Stimulated activated CD8-positive, alpha-beta memory T cell treated with anti-CD3 and anti-CD28 coated beads, Interleukin-12 subunit alpha, Interleukin-12 subunit beta, amount 100 ng/mL, for 4 hours (primary cell): ENCODE data around the gene SLC24A4.
"Not testable (repeated sequence)": the region's sequence is repeated elsewhere in the genome, so short reads cannot be mapped to it uniquely, and the experiment has no call there.

Source experiments
- DNase-seq: peaks from one replicate; pipeline ENCODE4 v3.0.0-alpha.2; 2020; ENCODE audit warnings: low read depth

Gene SLC24A4

DNA sequence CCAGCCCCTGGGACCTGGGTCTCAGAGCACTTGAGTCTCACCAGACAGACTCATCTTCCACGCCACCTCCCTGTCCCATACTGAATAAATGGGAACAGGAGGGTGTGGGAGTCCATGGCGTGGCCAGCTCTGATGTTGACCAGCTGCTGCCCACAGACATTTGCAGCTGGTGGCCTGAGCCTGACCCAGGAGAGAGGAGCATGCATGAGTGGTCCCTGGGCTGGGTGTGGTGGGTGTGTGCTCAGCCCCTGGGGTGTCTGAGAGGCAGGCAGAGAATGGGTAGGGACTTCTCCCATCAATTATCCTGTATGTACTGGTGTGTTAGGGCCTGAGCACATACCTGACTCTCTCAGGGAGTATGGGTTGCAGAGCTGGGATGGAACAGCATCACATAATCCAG, 49.3 kb downstream of the SLC24A4 start:
- DNase-seq = no peak

DNA sequence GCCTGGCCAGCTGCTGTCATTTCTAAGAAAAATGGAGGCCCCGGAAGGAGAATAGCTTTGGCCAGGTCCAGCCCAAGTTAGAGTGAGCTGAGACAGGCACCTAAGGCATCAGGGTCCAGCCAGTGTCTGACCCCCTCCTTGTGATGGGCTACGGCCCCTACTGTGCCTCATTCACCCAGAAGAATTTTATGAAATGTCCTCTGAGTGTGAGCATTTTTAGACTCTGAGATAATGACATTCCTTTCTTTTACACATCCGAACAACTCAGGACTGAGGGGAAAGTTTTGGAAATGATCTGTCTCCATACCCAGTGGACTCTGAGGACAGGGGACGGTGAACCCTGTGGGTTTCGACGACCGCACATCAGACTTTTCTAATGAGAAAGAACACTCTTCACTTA, 50.4 kb downstream of the SLC24A4 start:
- no peak for DNase-seq

DNA sequence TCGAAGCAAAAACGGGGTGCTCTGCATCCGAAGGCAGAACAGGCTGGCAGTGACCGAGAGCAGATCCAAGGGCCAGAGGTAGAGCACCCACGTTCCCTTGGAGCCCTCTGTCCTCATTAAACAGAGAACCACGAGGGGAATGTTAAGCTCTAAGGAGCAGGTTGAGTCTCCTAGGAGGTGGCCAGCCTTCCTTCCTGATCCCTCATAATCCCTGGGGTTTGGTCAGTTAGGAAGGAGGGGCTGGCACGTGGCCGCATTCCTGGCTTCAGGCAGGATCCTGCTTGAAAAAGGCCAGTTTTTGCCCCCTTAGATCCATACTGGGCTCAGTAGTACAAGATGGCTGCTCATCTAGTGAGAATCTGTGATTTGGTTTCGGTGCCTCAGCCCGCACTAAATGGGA, 57.2 kb downstream of the SLC24A4 start:
- DNase-seq = no peak

DNA sequence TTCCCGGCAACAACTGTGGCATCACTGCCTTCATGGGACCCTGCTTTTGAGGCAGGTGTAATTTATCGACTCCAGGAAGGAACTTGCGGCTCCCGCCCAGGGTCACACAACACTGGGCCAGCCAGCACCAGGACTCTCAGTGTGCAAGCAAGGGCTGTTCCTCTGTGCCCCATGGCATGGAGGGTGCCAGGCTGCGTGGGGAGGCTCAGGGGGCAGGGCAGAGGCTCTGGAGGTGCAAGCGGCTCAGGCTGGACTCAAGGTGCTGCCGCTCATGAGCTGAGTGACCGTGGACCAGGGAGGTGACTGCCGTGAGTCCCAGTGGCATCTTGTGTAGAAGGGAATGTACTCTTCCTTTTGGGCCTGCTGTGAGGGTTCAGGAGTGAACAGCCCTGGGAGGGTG, 57.6 kb downstream of the SLC24A4 start:
- no peak for DNase-seq

DNA sequence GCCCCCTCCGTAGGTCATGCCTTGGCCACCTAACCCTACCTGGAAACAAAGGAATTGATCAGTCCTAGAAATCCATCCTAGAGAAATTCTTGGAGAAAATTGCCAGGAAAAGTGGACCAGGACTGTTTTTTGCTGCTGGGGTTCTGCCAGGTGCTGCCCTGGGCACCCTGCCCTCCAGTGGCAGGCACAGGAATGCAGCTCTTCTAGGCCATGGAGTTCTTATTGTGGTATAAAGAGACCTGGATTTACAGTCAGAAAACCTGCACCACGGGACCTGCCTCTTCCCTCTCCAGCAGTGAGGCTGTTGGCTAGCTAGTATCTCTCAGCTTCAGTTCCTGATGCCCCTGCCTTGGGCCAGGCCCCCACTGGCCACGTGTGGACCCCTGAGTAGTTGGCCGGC, 59.7 kb downstream of the SLC24A4 start:
- no peak for DNase-seq

DNA sequence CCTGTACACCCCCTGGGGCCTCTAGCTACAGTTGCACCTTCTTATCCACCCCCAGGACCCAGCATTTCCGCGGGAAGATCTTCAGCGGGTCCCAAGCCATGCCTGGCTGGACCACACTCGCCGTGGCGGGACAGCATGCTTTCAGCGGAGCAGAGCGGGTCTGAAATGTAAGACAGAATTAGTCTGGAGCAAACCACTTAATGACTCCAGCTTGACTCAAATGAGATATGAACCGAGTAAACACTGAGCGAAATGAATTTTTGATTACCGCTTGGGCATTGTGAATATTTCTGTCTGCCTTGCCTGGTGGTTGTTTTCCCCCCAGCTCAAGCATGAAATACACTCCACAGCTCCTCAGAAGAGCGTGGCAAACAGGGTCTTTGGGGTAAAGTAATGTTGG, 60.8 kb downstream of the SLC24A4 start:
- DNase-seq = no peak

DNA sequence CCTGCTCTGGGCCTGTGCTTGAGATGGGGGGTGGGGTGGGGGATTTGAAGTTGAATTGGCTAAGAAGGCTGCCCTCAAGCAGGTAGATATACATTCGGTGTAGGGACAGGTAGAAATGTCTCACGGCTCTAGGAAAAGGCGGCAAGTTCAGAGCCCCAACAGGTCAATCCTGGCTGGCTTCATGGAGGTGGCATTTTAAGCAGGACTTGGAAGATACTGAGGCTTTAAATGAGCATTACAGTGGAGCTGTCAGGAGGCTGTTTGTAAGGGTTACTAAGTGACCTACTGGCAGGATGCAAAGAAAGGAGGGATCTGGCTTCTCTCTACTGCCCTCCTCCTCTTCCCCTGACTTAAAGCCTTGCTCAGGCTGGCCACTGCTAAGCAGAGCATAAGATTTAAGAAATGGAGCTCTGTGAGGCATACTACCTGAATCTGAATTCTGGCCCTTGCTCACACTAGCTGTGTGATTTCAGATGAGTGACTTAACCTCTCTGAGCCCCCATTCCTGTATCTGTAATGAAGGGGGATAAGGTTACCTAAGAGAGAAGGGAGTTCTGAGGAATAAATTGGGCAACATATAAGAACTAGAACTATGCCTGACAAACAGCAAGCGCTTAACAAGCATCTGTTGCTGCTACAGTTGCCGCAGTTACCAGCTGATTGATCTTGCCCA, 61.6 kb downstream of the SLC24A4 start:
- DNase-seq = no peak

DNA sequence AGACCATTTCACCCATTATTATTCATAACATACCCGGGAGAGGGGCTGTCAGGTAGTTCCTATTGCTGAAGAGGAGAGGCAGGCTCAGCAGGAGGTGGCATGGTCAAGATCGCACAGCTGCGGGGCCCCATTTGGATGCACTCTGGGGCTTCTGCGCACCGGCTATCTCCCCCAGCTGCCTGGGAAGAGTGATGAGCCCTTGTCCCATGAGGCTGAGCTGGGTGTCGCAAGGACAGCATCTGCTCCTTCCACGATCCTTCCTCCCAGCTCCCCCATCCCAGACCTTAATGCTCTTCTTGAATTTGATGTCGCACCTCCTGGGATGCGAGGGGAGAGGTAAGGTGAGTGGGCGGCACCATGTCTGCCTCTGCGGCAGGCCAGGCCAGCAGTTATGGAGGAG, 62.6 kb downstream of the SLC24A4 start:
- no peak for DNase-seq

DNA sequence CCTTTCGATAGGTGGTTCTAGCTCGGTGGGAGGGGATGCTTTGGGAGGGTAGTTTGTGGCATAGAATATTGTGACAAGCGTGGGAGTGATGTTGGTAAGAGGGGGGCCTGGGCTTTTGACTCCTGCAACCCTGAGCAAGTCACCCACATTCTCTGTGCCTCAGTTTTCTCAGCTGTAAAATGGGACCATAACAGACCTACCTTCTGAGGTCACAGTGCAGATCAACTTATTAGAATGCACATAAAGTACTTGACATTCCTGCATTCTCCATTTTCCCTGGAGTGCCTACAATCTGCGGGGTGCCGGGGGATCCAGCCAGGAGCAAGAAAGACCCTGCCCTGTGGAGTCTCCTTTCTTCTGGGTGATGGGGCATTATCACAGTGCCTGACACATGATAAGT, 63.2 kb downstream of the SLC24A4 start:
- DNase-seq = no peak

DNA sequence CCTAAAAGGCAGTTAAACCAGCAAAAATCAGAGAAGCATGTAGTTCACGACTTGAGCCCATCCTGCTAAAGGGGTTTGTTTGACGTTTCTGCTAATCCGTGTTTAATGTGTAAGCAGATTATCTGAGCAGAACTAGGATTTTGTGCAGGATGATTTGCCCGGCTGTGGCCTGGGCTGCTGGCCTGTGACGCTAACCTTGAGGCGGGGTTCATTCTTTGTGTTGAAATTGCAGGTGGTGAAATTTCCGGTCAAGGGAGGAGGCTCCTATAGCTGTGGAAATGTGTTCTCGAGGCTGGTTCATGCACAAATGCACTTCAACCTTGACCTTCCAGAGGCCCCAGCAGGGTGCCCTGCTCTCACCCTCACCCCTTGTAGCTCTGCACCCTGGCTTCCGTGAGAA, 63.7 kb downstream of the SLC24A4 start:
- DNase-seq = no peak

DNA sequence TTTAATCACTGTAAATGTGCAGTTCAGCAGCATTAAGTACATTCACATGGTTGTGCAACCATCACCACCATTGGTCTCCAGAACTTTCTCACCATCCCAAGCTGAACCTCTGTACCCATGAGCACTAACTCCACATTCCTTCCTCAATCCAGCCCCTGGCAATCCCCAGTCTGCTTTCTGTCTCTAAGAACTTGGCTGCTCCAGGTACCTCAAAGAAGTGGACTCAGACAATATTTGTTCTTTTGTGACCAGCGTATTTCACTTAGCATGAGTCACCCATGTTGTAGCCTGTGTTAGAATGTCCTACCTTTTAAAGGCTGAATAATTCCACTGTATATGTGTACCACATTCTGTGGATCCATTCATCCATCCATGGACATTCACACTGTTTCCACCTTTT, 64.6 kb downstream of the SLC24A4 start:
- DNase-seq = no peak

DNA sequence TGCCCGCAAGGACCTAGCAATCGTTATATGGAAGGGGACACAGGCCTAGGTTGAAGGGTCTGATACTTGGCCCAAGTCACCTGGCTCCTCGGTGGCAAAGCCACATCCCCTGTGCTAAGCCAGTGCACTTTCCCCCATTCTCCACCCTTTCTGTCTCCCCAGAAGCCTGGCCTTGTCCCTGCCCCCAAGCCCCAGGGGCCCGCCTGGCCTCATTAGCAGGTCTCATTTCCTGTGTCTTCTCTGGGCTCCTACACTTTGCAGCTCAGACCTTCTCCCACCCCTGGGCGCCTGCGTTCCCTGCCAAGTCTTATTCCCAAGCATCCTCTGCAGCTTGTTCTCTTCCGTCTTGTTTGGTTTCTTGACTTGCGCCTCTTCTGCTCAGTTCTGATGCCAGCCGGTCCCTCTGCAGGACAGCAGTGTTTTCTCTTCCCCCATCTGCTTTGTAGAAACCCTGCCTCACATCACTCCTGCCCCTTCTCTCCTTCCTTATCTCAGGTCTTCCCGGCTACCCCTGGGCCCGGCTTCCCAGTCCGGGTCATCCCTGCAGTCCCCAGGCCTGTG, 66.7 kb downstream of the SLC24A4 start:
- DNase-seq = no peak

DNA sequence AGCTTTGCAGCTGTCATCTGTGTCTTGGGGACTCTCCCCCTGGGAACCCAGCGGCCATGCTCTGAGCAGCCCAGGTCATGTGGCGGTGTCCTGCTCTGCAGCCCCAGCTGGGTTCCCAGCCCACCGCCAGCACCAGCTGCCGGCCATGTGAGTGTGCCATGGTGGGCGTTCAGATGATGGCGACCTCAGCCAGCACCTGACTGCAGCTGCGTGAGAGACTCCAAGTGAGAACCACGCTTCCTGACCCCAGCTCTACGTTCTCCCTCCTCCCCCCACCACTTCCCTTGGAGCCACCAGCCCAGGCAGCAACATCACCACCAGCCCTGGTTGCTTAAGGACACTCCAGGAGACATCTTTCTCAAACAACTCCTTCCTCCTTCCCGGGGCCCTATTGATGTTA, 68.8 kb downstream of the SLC24A4 start:
- DNase-seq = no peak

DNA sequence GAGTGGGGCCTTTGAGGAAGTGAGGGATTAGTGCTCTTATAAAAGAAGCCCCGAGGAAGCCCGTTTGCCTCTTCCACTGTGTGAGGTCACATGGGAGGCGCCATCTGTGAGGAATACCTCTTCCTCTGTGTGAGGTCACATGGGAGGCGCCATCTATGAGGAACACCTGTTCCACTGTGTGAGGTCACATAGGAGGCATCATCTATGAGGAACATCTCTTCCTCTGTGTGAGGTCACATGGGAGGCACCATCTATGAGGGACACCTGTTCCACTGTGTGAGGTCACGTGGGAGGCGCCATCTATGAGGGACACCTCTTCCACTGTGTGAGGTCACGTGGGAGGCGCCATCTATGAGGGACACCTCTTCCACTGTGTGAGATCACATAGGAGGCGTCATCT, 69.7 kb downstream of the SLC24A4 start:
- DNase-seq = no peak

DNA sequence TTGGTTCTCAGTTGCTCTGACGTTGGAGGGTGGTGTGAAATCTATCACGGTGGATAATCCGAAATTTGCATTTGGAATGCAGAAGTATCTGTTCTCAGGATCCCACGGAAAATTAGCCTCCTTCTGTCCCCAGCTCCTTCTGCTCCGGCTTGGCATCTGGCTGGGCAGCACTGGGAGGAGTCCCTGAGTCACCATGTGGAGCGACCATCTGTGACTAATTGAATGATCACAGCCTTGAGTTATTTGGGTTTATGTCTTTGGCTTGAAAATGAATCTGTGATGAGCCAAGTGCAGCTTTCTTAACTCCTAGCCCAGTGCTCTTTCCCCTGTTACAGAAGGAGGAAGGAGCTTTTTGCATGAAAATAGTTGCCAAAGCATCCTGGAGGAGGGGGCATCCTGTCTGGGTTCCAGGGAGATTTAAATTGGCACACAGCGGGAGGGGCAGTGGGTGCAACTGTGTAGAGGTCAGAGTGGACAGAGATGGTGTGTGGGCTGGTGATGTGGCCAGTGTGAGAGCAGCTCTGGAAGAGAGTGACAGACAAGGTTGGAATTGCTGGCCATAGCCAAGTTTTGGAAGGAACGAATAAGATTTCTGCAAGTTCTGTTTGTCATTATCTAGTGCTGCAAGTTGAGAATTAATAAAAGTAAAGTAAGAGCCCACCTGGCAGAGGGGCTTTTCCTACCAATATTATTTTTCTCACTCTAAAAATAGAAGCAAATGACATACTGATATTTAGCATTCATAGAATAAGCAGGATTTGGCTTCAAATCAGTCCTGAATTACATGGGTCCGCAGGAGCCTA, 74.4 kb downstream of the SLC24A4 start:
- DNase-seq = no peak

DNA sequence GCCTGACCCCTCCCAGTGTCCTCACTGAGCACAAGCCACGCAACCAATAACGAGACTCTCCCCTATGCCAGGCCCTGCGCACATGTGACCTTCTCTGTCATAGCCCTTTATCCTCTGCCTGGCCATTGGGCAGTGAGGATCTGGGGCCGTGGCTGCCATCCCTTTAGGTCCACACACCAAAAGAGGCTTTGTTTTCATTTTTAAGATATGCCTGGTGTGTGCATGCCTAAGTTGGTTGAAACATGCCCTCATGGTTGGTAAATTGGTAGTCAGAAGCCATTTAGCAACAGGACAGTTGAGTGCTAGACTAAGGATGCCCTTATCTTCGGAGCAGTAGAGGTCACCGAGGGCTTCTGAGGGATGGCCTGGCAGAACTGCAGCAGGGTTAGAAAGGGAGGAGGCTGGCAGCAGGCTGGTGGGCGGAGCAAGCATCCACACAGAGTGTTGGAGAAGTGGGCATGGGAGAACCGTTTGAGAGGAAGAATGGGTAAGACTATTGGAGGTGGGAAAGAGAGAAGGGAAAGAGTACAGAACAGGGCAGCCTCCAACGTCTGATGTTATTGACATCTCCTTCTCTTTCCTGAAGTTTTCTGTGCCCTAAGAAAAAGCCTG, 75.1 kb downstream of the SLC24A4 start:
- DNase-seq = no peak

DNA sequence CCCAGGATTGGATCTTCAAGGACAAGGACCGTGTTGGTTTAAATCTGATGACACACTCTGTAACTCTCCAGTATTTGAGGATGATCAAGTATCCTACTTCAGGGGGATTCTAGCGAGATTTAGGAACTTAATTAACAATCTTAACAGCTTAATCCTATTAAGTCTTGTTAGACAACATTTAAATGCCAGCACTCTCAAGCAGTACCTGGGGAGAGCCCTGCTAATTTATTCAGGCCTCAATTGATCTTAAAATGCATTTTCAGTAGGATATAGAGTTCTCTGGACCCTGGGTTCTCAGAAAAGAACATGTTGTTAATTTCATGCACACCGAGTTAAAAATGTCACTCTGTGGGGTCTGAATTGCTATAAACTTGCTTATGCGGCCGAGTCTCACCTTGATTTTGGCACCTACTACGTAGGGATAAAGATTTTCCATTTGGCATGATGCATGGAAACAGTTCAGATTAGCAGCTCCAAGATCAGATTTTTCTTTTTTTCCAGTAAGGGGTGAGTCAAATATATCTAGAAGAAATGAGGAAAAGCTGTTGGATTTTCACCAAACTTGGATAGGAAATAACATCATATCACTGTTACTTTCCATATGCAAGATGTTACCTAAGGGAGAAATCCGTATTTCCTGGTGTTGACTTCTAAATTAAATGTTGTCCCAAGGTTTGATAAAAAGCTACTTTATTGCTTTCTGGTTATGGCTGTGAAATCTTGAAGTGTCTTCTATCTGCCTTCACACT, 76.1 kb downstream of the SLC24A4 start:
- no peak for DNase-seq

DNA sequence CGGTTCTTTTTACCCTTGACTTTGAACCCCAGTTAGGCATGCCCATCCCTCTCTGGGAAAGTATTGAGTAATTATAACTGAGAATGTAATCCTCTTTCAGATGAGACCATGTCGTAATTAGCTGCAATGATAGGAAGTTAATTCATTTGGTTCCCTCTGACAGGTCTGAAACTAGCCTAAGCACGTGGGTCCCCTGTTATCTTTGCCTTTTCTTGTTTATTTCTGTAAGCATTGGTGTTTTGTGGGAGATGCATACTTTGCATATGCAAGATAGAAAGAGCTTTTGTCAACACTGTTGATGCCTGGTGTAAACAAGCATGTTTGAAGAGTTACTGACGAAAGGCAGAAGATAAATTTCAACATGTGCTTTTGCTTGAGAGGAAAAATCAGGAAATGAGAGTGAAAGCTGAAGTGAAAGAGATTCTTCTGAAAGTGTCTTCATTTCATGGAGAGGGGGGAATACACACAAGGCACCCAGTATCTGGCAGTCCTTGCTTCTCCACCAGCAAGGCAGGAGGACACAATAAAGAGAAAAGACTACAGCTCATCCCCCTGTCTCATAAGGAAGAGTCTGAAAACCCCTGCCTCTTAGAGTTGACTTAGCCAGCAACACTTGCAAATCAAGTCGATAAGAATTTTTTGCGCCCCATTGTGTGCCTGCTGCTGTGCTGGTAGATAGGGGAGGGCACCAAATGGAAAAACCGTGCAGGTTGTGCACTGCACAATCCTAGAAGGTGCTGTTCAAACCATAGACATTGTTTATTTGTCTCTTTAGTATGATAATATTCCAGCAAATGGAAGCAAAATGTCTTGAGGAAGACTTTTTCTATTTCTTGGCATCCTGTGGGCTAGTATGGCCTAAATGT, 77.8 kb downstream of the SLC24A4 start:
- DNase-seq = no peak

DNA sequence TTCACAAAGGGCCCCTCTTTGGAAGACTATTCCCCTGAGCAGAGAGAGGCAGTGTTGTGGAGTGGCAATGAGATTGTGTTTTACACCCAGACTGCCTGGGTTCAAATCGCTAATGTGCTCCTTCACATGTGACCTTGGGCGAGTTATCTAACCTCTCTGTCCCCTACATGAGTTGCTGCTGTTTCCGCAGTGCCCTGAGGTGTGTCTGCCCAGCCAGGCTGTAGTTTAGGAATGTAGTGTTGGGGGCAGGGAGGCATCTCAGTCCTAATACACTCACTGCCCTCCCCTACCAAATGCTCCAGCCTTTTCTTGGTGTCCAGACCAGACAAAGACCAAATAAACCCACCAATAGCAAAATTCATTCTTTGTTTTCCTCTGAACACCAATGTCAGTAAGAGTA, 78.6 kb downstream of the SLC24A4 start:
- DNase-seq = no peak

DNA sequence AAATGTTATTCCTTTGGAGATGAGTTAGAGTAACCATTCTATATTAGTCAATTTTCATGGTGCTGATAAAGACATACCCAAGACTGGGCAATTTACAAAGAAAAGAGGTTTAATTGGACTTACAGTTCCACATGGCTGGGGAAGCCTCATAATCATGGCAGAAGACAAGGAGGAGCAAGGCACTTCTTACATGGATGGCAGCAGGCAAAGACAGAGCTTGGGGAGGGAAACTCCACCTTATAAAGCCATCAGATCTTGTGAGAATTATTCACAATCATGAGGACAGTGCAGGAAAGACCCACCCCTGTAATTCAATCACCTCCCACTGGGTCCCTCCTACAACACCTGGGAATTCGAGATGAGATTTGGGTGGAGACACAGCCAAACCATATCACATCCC, 79.5 kb downstream of the SLC24A4 start:
- not testable (repeated sequence) for DNase-seq

DNA sequence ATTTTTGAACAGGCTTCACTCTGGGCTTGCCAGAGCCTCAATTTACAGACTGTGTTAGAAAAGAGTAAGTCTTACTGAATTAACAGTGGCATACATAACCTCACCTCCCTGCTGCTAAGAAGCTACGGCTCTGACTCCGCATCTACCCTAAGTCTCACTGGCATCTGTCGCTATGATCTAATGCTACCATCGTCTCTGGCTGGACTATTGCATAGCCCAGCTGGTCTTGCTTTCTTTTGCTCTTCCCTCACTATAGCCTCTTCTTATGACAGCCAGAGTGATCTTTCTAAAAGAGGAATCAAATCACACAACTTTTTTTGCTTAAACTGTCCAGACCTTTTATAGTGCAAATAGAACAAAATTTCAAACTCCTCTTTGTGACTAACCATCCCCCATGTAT, 81.1 kb downstream of the SLC24A4 start:
- DNase-seq = no peak
